ENCODE results near the gene UBE2QL1.

The UBE2QL1 gene

DNA sequence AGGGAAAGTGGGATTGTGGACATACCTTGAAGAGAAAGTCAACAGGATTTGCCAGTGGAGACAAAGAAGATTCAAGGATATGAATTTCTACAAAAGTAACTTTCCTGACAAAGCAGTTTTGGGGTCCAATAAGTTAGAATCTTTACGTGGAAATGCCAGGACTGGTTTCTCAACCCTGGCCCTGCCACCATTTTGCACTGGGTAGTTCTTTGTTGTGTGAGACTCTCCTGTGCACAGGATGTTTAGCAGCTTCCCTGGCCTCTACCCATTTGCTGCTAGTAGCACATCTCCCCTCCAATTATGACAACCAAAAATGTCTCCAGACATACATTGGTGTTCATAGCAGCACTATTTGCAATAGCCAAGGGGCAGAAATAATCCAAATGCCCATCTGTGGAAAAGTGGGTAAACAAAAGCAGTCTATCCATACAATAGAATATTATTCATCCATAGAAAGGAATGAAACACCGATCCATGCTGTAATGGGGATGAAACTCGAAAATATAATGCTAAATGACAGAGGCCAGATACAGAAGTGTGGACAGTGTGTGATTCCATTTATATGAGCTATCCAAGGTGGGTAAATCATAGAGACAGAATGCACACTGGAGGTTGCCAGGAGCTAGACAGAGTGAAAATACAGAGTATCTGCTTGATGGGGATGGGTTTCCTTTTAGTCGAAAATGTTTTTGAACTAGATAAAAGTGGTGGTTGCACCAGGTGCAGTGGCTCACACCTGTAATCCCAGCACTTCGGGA is 92.8 kb downstream of the UBE2QL1 start:
- DNase-seq = no peak

DNA sequence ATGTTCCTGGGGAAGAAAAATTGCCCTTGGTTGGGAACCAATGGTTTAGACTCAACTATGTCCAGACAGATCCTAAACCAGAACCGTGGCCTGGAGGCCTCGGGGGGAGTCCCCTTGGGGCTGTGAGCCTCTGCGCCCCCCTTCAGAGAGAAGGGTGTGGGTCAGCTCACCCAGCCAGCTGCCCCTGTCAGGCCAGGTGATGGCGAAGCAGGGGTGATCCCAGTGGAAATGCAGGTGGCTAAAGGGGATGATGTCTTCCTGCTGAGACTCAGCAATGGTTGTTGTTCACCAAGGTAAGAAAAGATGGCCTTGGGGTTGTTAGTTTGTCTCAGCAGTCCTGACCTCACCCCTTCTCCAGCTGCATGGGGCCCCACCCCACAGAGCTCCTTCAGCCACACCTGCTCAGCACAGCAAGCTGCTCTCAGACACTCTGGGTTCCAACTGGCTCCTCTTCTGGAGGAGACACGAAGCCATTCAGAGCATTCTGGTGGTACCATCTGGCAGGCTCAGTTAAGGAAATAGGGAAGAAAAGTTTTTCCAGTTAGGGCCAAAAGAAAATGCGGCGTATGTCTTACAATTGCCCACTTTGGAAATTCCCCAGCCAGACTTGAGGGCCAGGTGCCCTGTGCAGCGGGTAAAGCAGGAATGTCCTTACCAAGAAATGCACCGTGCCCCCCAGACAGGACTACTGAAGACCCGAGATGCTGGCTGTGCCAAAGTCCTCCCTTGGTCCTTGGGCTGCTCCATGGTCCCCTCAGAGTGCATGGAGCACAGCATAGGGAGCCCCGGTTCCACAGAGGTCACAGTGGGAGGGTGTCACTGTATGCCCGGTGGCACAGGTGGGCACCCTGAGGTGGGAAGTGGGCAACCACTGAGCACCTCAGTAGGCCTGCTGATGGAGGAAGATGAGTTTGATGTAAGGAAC is 94.0 kb downstream of the UBE2QL1 start:
- no peak for DNase-seq

DNA sequence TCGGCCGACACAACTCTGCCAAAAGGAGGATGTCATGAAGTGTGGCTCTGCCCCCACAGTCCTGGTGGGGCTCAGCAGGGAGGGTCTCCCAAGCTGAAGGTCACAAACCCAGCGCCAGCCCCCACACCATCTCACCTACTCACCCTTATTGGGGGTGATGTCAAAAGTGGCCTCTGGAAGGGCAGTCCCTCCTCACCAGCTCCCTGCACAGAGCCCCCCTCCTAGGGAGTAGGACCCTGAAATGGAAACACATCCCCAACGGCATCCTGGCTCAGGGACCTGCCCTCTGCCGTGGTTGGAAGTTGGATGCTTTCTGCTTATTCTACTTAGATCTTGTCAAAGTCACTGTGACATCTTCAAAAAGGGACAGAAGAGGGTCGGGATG is 94.7 kb downstream of the UBE2QL1 start:
- DNase-seq = no peak

DNA sequence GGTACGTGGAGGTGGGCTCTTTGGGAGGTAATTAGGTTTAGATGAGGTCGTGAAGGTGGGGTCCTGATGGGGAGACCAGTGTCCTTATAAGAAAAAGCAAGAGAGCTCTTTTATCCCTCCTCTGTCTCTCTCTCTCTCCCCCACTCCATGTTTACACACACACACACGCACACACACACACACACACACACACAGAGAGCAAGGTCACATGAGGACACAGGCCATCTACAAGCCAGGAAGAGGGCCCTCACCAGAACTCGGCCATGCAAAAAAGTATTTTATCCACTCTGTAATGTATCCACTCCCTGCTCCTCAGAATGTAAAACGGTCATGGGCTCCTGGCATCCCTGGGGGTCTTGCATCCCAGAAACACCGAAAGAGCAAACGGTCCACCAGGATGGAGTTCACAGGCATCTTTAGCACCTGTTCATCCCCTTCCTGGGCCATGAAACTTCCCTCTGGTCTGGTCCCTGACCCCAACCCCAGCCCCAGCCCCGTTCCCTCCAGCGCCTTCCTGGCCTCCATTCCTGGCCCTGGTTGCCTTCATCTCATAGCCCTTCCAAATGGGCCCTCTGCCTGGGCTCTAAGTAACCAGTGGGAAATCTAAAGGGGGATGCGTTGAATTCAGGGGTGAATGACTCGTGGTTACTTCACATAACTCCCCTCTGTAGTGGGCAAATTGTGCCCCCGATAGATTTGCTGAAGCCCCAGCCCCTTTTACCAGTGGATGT is 95.3 kb downstream of the UBE2QL1 start:
- no peak for DNase-seq

Data from AML-193 (cell line).